Nephron progenitor cell (in vitro differentiated cells): Measurements from ENCODE around the gene MAP6.

Experiments
- DNase-seq: peaks from one replicate; pipeline ENCODE4 v3.0.0; 2021
- H3K27ac Mint-ChIP-seq: 2 replicates; pipeline ENCODE4 v1.8.0; 2021; ENCODE audit warnings: mild to moderate bottlenecking, moderate library complexity, mixed read lengths
- H3K27me3 Mint-ChIP-seq: 2 replicates; pipeline ENCODE4 v1.8.0; 2021; ENCODE audit warnings: mild to moderate bottlenecking, low read depth, mixed read lengths; ENCODE audit not compliant: poor library complexity
- H3K36me3 Mint-ChIP-seq: 2 replicates; pipeline ENCODE4 v1.8.0; 2021; ENCODE audit warnings: low read depth, mixed read lengths
- H3K4me1 Mint-ChIP-seq: 2 replicates; pipeline ENCODE4 v1.8.0; 2021; ENCODE audit warnings: mixed read lengths
- H3K4me3 Mint-ChIP-seq: 2 replicates; pipeline ENCODE4 v1.8.0; 2021; ENCODE audit warnings: mild to moderate bottlenecking, moderate library complexity, mixed read lengths
- H3K9me3 Mint-ChIP-seq: 2 replicates; pipeline ENCODE4 v1.8.0; 2021; ENCODE audit warnings: mild to moderate bottlenecking, moderate library complexity, mixed read lengths
- CTCF ChIP-seq: fragments of 200-600 bp; sonication (generic); IDR thresholded peaks from 2 replicates; pipeline ENCODE4 v1.5.0; 2021; ENCODE audit warnings: antibody characterized with exemption

The MAP6 gene

GRCh38 chr11:75591966-75592365 is 76.9 kb downstream of the MAP6 start:
- no peak for DNase-seq
- Mint-ChIP-seq H3K27ac (no peak overlapping the region), H3K4me3 (no peak overlapping the region), H3K4me1 (peaks cover 37% of the 10 kb centered on the region), H3K36me3 (no peaks in the 10 kb centered on the region), H3K27me3 (peaks cover 37% of the 10 kb centered on the region), H3K9me3 (no peaks in the 10 kb centered on the region)
- TF ChIP-seq CTCF: no peak

- Mint-ChIP-seq H3K27ac (no peak overlapping the region), H3K4me3 (no peak overlapping the region), H3K4me1 (peaks cover 37% of the 10 kb centered on the region), H3K27me3 (peaks cover 34% of the 10 kb centered on the region), H3K36me3 (no peaks in the 10 kb centered on the region), H3K9me3 (no peaks in the 10 kb centered on the region)
- DNase-seq: no peak
- no peak for TF ChIP-seq CTCF
Observed at GRCh38 chr11:75591371-75591770, 77.5 kb downstream of the MAP6 start.

GRCh38 chr11:75589933-75590332 is 78.9 kb downstream of the MAP6 start:
- H3K27ac Mint-ChIP-seq: no peak overlapping the region
- peaks cover 23% of the 10 kb centered on the region for H3K27me3 Mint-ChIP-seq
- no peak for TF ChIP-seq CTCF
- peaks cover 41% of the 10 kb centered on the region for H3K4me1 Mint-ChIP-seq
- no peaks in the 10 kb centered on the region for H3K9me3 Mint-ChIP-seq
- H3K36me3 Mint-ChIP-seq: no peaks in the 10 kb centered on the region
- DNase-seq: no peak
- no peak overlapping the region for H3K4me3 Mint-ChIP-seq

GRCh38 chr11:75589051-75589450 is 79.8 kb downstream of the MAP6 start:
- no peak overlapping the region for H3K27ac Mint-ChIP-seq
- no peak for TF ChIP-seq CTCF

GRCh38 chr11:75588051-75588481 is 80.8 kb downstream of the MAP6 start:
- H3K9me3 Mint-ChIP-seq: no peaks in the 10 kb centered on the region
- DNase-seq: no peak
- H3K27me3 Mint-ChIP-seq: peaks cover 12% of the 10 kb centered on the region
- H3K4me3 Mint-ChIP-seq: no peak overlapping the region
- TF ChIP-seq CTCF: no peak
- no peaks in the 10 kb centered on the region for H3K36me3 Mint-ChIP-seq
- no peak overlapping the region for H3K27ac Mint-ChIP-seq
- H3K4me1 Mint-ChIP-seq: peaks cover 34% of the 10 kb centered on the region

More at GRCh38 chr11:75589051-75589450, 79.8 kb downstream of the MAP6 start:
- peaks cover 15% of the 10 kb centered on the region for H3K27me3 Mint-ChIP-seq
- no peaks in the 10 kb centered on the region for H3K36me3 Mint-ChIP-seq
- DNase-seq: no peak
- no peak overlapping the region for H3K4me3 Mint-ChIP-seq
- no peaks in the 10 kb centered on the region for H3K9me3 Mint-ChIP-seq
- H3K4me1 Mint-ChIP-seq: peaks cover 41% of the 10 kb centered on the region

GRCh38 chr11:75586395-75586794 is 82.4 kb downstream of the MAP6 start:
- H3K27ac Mint-ChIP-seq: no peak overlapping the region
- peaks cover 37% of the 10 kb centered on the region for H3K4me1 Mint-ChIP-seq
- no peak for DNase-seq

More at GRCh38 chr11:75586395-75586794, 82.4 kb downstream of the MAP6 start:
- H3K9me3 Mint-ChIP-seq: no peaks in the 10 kb centered on the region
- H3K4me3 Mint-ChIP-seq: no peak overlapping the region
- H3K36me3 Mint-ChIP-seq: no peaks in the 10 kb centered on the region
- TF ChIP-seq CTCF: no peak
- peaks cover 7% of the 10 kb centered on the region for H3K27me3 Mint-ChIP-seq
